ENCODE data around the gene EFNA2.
A peak's percentile ranks its signal among the peaks of the same experiment; 100 is the strongest.

EFNA2 gene

DNA sequence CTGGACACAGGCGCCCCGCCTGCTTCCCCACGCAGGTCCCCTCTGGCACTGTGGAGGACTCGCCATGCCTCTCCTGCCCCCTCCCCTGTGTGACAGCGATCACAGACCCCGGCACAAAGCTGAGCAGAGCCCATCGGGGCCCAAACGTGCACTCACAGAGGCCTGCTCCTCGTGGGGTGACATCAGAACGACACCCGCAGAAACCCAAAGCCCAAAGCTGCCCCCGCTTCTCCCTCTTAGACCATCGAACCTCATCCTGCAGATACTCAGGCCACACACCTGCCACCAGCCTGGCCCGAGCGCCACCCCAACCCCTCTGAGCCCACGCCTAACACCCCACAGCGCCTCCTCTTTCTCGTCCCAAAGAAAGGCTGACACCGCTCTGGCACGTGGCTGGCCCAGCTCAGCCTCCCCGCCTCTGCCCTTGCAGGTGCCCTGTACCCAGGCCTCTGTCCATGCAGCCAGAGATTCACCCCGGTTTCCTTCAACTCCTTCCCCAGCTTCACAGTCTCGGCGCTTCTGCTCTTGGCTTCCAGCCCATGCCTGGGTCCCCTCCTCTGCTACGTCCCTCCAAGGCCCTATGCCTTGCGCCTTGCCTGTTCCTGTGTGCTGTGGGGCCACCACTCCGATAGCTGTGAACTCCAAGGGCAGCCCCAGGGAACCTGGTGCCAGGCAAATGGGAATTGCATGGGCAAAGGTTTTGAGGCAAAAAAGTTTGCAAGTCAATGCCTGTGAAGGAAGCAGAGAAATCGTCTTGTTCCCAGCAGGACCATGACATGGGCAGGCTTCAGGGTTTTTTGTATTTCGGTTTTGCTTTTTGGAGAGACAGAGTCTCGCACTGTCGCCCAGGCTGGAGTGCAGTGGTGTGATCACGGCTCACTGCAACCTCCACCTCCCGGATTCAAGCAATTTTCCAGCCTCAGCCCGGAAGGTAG, 47.0 kb upstream of the EFNA2 start:
- H2AFZ ChIP-seq = no peak overlapping the region
- no peaks in the 10 kb centered on the region for H3K79me2 ChIP-seq
- TF ChIP-seq, protein P1, sequence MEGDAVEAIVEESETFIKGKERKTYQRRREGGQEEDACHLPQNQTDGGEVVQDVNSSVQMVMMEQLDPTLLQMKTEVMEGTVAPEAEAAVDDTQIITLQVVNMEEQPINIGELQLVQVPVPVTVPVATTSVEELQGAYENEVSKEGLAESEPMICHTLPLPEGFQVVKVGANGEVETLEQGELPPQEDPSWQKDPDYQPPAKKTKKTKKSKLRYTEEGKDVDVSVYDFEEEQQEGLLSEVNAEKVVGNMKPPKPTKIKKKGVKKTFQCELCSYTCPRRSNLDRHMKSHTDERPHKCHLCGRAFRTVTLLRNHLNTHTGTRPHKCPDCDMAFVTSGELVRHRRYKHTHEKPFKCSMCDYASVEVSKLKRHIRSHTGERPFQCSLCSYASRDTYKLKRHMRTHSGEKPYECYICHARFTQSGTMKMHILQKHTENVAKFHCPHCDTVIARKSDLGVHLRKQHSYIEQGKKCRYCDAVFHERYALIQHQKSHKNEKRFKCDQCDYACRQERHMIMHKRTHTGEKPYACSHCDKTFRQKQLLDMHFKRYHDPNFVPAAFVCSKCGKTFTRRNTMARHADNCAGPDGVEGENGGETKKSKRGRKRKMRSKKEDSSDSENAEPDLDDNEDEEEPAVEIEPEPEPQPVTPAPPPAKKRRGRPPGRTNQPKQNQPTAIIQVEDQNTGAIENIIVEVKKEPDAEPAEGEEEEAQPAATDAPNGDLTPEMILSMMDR (IDR thresholded peaks at IDR 0.05) = no peak
- H3K9ac ChIP-seq = no peak overlapping the region
- peak overlapping the region; percentile 49 for H3K4me2 ChIP-seq (ENCODE audit: low read length)
- no peak overlapping the region for H3K27ac ChIP-seq
- no peaks in the 10 kb centered on the region for H3K36me3 ChIP-seq (ENCODE audit: control insufficient read depth, insufficient read depth, low read length)
- H3K4me1 ChIP-seq = peaks cover 16% of the 10 kb centered on the region
- H3K4me3 ChIP-seq (ENCODE audit: low read depth, low read length) = no peak overlapping the region
- H3K9me3 ChIP-seq (ENCODE audit: control insufficient read depth, low read length) = no peaks in the 10 kb centered on the region
- H3K27me3 ChIP-seq (ENCODE audit: control insufficient read depth, insufficient read depth, low read length) = no peaks in the 10 kb centered on the region

DNA sequence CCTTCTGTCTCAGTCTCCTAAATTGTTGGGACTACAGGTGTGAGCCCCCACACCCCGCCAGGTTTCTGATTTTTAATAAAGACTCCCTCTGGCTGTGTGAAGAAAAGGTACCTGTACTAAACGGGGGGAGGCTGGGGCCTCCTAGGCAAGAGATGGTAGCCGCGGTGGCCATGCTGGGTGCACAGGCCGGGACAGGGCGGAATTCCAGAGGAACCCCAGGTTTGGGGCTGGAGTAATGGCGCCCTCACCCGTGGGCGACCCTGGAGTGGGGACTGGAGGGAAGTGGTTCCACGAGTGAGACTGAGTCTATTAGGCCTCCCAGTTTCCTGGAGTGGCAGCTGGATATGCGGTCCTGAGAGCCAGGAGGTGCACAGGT, 46.3 kb upstream of the EFNA2 start:
- Histone ChIP-seq H3K36me3 (ENCODE audit: control insufficient read depth, insufficient read depth, low read length) (no peaks in the 10 kb centered on the region), H3K9ac (no peak overlapping the region), H3K4me2 (ENCODE audit: low read length) (no peak overlapping the region), H3K27ac (no peak overlapping the region), H2AFZ (no peak overlapping the region), H3K27me3 (ENCODE audit: control insufficient read depth, insufficient read depth, low read length) (no peaks in the 10 kb centered on the region), H3K4me1 (peaks cover 21% of the 10 kb centered on the region), H3K79me2 (no peaks in the 10 kb centered on the region), H3K4me3 (ENCODE audit: low read depth, low read length) (no peak overlapping the region), H3K9me3 (ENCODE audit: control insufficient read depth, low read length) (no peaks in the 10 kb centered on the region)
- TF ChIP-seq, protein P1 (IDR thresholded peaks at IDR 0.05) = no peak

DNA sequence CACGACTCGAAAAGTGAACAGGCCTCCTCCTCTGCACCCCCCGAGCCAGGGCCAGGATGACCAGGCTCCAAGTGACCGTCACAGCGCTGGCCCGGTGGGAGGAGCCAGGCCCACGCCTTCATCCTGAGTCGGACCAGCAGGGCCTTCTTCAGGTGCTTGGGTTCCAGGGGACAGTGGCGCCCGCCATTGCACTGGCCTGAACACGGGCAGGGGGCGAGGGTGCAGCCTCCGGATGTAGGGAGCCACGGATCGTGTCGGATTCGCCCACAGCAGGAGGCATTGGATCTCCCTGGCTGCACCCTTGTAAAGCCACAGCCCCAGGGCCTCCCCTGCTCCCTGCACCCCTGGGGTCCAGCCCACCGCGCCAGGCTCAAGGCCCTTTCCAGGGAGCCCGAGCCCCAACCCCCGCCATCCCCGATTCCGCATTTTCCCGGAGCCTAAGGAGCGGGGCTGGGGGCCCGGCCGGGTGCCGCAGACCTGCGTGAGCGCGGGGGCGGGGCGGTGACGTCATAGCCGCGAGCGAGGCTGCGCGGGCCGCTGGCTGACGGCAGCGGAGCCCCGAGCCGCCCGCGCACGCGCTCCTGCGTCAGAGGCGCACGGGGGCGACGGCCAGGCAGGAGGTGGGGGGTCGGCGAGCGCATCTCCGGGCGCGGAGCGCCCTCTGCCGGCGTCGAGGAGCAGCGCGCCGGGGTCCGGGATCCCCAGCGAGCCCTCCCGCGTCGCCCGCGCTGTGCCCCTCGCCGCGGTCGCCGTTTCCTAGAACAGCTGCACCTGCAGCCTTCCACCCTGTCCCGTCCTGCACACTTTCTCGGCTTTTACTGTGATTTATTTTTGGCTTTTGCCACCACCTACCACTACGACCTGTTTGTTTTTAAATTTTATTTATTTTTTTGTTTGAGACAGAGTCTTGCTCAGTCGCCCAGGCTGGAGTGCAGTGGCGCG, 45.6 kb upstream of the EFNA2 start:
- Histone ChIP-seq H3K27me3 (ENCODE audit: control insufficient read depth, insufficient read depth, low read length) (no peaks in the 10 kb centered on the region), H3K36me3 (ENCODE audit: control insufficient read depth, insufficient read depth, low read length) (no peaks in the 10 kb centered on the region), H2AFZ (peak overlapping the region; percentile 80), H3K9me3 (ENCODE audit: control insufficient read depth, low read length) (no peaks in the 10 kb centered on the region), H3K79me2 (no peaks in the 10 kb centered on the region), H3K4me3 (ENCODE audit: low read depth, low read length) (no peak overlapping the region), H3K4me1 (peaks cover 26% of the 10 kb centered on the region), H3K9ac (no peak overlapping the region), H3K4me2 (ENCODE audit: low read length) (peak overlapping the region; percentile 55), H3K27ac (peak overlapping the region; percentile 72)
- TF ChIP-seq, protein P1 (IDR thresholded peaks at IDR 0.05) = peak; percentile 81

DNA sequence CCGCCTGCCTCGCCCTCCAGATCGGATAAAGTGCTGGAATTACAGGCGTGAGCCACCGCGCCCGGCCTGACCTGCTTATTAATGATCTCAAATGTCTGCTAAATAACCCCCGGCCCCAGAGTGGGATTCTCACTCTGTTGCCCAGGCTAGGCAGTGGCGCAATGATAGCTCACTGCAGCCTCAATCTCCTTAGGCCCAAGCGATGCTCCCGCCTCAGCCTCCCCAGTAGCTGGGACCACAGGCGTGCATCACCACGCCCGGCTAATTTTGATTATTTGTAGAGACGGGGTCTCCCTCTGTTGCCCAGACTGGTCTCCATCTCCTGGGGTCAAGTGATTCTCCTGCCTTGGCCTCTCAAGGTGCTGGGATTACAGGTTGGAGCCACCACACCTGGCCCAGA, 44.7 kb upstream of the EFNA2 start:
- Histone ChIP-seq H3K4me3 (ENCODE audit: low read depth, low read length) (peak overlapping the region; percentile 85), H3K36me3 (ENCODE audit: control insufficient read depth, insufficient read depth, low read length) (no peaks in the 10 kb centered on the region), H3K27ac (no peak overlapping the region), H3K9me3 (ENCODE audit: control insufficient read depth, low read length) (no peaks in the 10 kb centered on the region), H2AFZ (peak overlapping the region; percentile 80), H3K79me2 (no peaks in the 10 kb centered on the region), H3K4me2 (ENCODE audit: low read length) (peak overlapping the region; percentile 79), H3K4me1 (peaks cover 30% of the 10 kb centered on the region), H3K9ac (no peak overlapping the region), H3K27me3 (ENCODE audit: control insufficient read depth, insufficient read depth, low read length) (no peaks in the 10 kb centered on the region)
- TF ChIP-seq, protein P1 (IDR thresholded peaks at IDR 0.05) = no peak
